HTR-8/SVneo (cell line): ENCODE data around the gene ITGB5.

ENCODE experiments used
- DNase-seq: peaks from one replicate; pipeline ENCODE4 v3.0.0; 2011; ENCODE audit warnings: low spot score, mixed read lengths; ENCODE audit not compliant: insufficient read length
- FAIRE-seq: peaks from 2 replicates; lab custom pipeline; 2011; peaks lifted over from hg19 to GRCh38; lab: Jason Lieb, UNC

Gene ITGB5

GRCh38 chr3:124777762-124778470 lies 109.2 kb downstream of the ITGB5 start:
- FAIRE-seq (no peak), DNase-seq (no peak)

GRCh38 chr3:124776856-124777255 lies 110.3 kb downstream of the ITGB5 start:
- no peak for DNase-seq
- FAIRE-seq, result no peak

- DNase-seq, result no peak
- FAIRE-seq, result no peak
These were observed 111.3 kb downstream of the ITGB5 start for GRCh38 chr3:124775877-124776276.

GRCh38 chr3:124774841-124775402 lies 112.2 kb downstream of the ITGB5 start:
- DNase-seq (no peak), FAIRE-seq (peak; percentile 69)

GRCh38 chr3:124774327-124774718 lies 112.8 kb downstream of the ITGB5 start:
- peak; percentile 59 for FAIRE-seq
- peak; percentile 75 for DNase-seq

GRCh38 chr3:124773351-124774326 lies 113.5 kb downstream of the ITGB5 start:
- no peak for FAIRE-seq
- DNase-seq, result no peak

GRCh38 chr3:124772081-124772831 lies 114.9 kb downstream of the ITGB5 start:
- no peak for DNase-seq
- FAIRE-seq, result no peak

GRCh38 chr3:124771083-124771445 lies 116.1 kb downstream of the ITGB5 start:
- no peak for FAIRE-seq

GRCh38 chr3:124770336-124771082 lies 116.7 kb downstream of the ITGB5 start:
- DNase-seq (no peak), FAIRE-seq (no peak)

More at GRCh38 chr3:124771083-124771445, 116.1 kb downstream of the ITGB5 start:
- DNase-seq, result no peak

GRCh38 chr3:124769462-124769861 lies 117.7 kb downstream of the ITGB5 start:
- DNase-seq (no peak), FAIRE-seq (no peak)

- no peak for DNase-seq
- no peak for FAIRE-seq
These were observed 118.4 kb downstream of the ITGB5 start for GRCh38 chr3:124768812-124769211.

- DNase-seq (no peak), FAIRE-seq (no peak)
These were observed 119.5 kb downstream of the ITGB5 start for GRCh38 chr3:124767691-124768090.

- DNase-seq (no peak), FAIRE-seq (no peak)
These were observed 119.9 kb downstream of the ITGB5 start for GRCh38 chr3:124767264-124767663.

GRCh38 chr3:124766113-124767095 lies 120.8 kb downstream of the ITGB5 start:
- FAIRE-seq (no peak), DNase-seq (no peak)

- DNase-seq, result no peak
- no peak for FAIRE-seq
These were observed 121.8 kb downstream of the ITGB5 start for GRCh38 chr3:124765197-124765840.

GRCh38 chr3:124764746-124765145 lies 122.4 kb downstream of the ITGB5 start:
- DNase-seq (no peak), FAIRE-seq (no peak)

- DNase-seq (no peak), FAIRE-seq (no peak)
These were observed 123.4 kb downstream of the ITGB5 start for GRCh38 chr3:124763644-124764358.
